HEK293 (cell line): ENCODE data around the gene EIF1.

Experiments
- ATF2 ChIP-seq: fragments of 450-650 bp; formaldehyde crosslinking; IDR thresholded peaks from 2 replicates; pipeline ENCODE4 v1.5.1; 2016; ENCODE audit warnings: missing biosample characterization, missing genetic modification characterization, low read depth
- CTCF ChIP-seq: fragments of 450-650 bp; formaldehyde crosslinking; IDR thresholded peaks from 2 replicates; pipeline ENCODE4 v1.5.1; 2016; ENCODE audit warnings: missing biosample characterization, missing genetic modification characterization
- ELK4 ChIP-seq: IDR thresholded peaks from 2 replicates; pipeline ENCODE4 v1.6.1; 2011; ENCODE audit warnings: mild to moderate bottlenecking, low read depth, low read length, borderline replicate concordance
- PATZ1 ChIP-seq: fragments of 450-650 bp; formaldehyde crosslinking; IDR thresholded peaks from 2 replicates; pipeline ENCODE4 v1.5.1; 2016; ENCODE audit warnings: missing biosample characterization, missing genetic modification characterization
- PRDM10 ChIP-seq: fragments of 450-650 bp; formaldehyde crosslinking; IDR thresholded peaks from 2 replicates; pipeline ENCODE4 v1.5.1; 2016; ENCODE audit warnings: missing biosample characterization, missing genetic modification characterization
- ZBTB49 ChIP-seq: fragments of 450-650 bp; formaldehyde crosslinking; IDR thresholded peaks from 2 replicates; pipeline ENCODE4 v1.5.1; 2016; ENCODE audit warnings: missing biosample characterization, missing genetic modification characterization, low read depth
- ZNF112 ChIP-seq: fragments of 450-650 bp; formaldehyde crosslinking; IDR thresholded peaks from 2 replicates; pipeline ENCODE4 v1.5.0; 2017; ENCODE audit warnings: missing biosample characterization, missing genetic modification characterization
- ZNF157 ChIP-seq: fragments of 450-650 bp; formaldehyde crosslinking; IDR thresholded peaks from 2 replicates; pipeline ENCODE4 v1.5.1; 2016; ENCODE audit warnings: missing biosample characterization, missing genetic modification characterization
- ZNF660 ChIP-seq: fragments of 450-650 bp; IDR thresholded peaks from 2 replicates; pipeline ENCODE4 v1.5.1; 2018; ENCODE audit warnings: missing biosample characterization, mild to moderate bottlenecking, missing genetic modification characterization
- ZNF792 ChIP-seq: fragments of 450-650 bp; formaldehyde crosslinking; IDR thresholded peaks from 2 replicates; pipeline ENCODE4 v1.5.1; 2016; ENCODE audit warnings: missing biosample characterization, missing genetic modification characterization

GRCh38 chr17:41688641-41689496 lies at the start of gene EIF1:
- TF ChIP-seq PATZ1 (no peak; the same call in 1 of the 2 replicates), CTCF (tag by site-specific recombination) (0 out of 2 replicates have a peak, but pooled peaks have one; percentile 17), ZNF660 (tag by site-specific recombination) (peak; percentile 25), ZNF157 (no peak), ZNF792 (tag by site-specific recombination) (peak; percentile 84; the same call in 1 of the 2 replicates), ZBTB49 (no peak), ELK4 (no peak; the same call in 1 of the 2 replicates), ATF2 (tag by site-specific recombination) (peak; percentile 98), ZNF112 (tag by site-specific recombination) (no peak), PRDM10 (tag by site-specific recombination) (no peak)
